Skeletal muscle cell (primary cell): ENCODE measurements around the gene DNAH17.
"Not testable (repeated sequence)": the region's sequence is repeated elsewhere in the genome, so short reads cannot be mapped to it uniquely, and the experiment has no call there.

Source experiments
- DNase-seq: peaks from one replicate; pipeline ENCODE4 v3.0.0-alpha.2; 2010; ENCODE audit warnings: low read depth
- H3K4me3 ChIP-seq: 2 replicates; pipeline ENCODE4 v1.5.1; 2011; ENCODE audit warnings: low read depth, mild to moderate bottlenecking, control low read depth, low read length, moderate library complexity

Gene DNAH17

DNA sequence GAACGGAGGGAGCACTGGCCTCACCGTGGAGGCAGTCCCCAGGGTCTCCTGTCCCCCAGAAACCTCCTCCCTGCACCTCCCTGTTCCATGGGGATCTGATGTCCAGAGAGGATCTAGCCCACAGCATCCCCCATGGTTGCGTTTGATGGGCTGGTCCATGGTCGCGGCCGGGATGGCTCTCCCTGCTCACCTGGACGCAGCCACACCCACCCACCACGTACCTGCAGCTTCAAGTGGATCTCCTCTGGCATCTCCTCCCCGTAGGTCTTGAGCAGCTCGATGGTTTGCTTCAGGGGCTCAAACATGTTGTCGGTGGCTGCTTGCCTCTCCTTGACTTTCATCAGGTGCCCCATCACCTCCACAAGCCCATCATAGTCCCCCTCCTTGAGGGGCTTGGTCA, 47.9 kb downstream of the DNAH17 start:
- no peak for DNase-seq
- no peak overlapping the region for H3K4me3 ChIP-seq

DNA sequence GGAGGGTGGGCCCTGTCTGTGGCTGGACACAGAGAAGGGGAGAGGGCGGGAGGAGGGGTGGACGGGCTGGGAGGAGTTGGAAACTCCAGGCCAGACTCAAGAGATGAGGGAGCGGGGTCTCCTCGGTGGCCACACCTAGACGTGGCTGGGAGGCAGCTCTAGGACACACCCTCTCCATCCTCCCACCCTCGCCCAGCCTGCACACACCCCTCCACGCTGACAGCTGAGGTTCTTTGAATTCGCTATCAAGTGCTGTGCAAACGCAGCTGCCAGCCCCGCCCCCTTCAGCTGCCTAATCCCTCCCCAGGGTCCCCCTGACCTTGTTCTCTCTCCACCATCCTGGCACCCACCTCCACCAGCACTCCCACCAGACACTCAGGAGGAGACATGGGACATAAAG, 48.7 kb downstream of the DNAH17 start:
- no peak for DNase-seq
- no peak overlapping the region for H3K4me3 ChIP-seq

DNA sequence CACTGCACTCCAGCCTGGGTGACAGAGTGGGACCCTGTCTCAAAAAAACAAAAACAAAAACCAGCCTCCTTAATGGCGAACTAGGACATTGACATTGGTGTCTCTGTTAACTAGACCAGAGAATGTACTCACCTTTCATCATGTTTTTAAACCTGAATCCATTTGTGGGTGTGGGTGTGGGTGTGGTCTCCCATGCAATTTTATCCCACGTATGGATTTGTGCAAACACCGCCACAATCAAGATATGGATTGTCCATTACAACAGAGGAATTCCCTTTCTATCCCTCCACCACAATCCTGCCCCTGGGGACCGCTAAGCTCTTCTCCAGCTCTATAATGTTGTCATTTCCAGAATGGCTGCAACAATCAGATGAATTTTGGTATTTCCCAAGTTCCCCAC, 49.9 kb downstream of the DNAH17 start:
- DNase-seq, result no peak
- no peak overlapping the region for H3K4me3 ChIP-seq

DNA sequence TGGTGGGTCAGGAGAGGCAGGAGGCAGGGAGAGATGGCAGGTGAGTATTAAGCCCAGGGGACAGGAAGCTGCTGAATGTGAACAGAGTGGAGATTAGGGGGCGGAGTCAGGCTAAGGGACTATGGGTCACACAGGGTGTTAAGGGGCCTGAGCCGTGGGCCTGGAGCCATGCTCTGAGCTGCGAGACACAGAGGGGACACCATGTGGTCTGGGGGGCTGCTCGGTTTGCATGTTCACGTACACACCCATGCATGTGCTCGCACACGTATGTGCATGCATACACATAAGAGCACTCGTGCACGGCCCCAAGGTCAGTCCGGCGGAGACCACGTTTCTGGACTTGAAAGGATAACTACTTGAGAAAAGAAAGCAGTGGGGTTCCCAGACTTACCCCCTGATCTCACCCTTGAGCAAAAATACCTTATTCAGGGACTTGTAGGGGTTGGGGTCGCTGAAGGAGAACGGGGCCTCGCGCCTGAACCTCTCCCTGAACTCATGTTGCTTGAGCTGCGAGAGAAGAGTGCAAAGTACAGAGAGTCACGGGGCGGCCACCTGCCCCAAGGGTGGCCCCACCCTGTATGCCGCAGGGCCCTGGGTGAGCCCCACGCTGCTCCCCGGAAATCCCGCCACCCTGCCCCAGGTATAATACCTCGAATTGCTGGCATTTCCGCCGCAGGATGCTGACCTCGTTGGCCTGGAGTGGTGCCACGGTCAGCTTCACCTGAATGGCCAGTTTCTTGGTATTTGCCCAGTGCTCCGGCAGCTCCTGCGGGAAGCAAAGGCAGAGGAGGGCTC, 50.8 kb downstream of the DNAH17 start:
- no peak for DNase-seq
- no peak overlapping the region for H3K4me3 ChIP-seq

DNA sequence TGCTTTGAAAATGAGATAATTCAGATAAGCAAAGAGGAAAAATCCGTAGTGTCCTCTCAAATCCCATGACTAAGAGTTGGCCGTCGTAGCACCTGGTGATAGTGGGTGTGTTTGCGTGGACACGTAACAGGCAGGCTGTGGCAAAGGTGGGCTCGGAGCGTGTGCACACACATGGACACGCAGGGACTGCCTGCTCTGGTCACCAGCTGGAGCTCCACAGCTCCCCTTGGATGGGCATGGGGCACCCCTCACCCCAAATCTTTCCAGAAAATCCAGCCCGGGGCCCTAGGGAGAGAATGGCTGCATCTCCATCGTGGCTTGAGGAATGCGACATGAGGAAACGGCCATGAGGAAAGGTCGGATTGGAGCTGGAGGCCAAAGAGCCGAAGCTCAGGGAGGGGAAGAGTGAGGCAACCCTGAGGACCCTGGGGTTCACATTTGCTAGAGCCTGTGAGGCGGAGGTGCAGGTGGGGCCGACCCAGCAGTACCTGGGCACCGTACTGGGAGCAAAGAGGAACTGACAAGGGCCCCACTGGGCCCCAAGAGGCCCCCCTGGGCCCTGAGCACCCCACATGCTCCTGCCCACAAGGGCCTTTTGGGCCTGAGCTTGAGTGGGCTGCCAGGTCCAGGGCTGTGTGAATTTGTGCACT, 51.6 kb downstream of the DNAH17 start:
- H3K4me3 ChIP-seq, result no peak overlapping the region
- no peak for DNase-seq

DNA sequence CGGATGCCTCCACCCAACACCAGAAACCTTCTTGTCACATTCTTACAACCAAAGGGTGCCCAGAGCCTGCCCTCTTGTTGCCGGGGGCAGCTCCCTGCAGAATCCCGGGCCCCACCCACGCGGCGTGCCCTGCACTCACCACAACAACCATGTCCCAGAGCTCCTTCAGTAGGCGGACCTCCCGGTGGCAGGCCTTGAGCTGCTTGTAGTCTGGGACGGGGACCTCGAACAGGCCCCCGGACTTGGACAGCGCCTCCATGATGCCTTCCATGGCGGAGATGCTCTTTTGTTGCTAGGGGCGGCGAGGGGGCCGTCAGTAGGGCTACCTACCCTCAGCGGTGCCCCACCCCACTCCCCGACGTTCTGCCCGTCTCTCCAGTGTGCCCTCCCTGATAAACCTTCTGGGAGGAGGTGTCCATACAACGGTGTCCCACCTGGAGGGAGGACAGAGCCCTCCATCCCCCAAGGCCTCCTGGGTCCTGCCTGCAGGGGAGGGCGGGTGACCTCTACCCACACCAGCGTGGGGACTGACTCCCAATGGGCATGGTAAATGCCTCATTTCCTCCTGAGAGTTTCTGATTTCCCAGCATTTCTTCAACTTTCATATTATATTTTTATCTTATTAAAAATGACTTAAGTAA, 52.2 kb downstream of the DNAH17 start:
- no peak overlapping the region for H3K4me3 ChIP-seq

GRCh38 chr17:78523934-78524655, 53.1 kb downstream of the DNAH17 start:
- no peak for DNase-seq
- H3K4me3 ChIP-seq, result no peak overlapping the region

More for the DNA sequence above, 52.2 kb downstream of the DNAH17 start:
- DNase-seq, result no peak

DNA sequence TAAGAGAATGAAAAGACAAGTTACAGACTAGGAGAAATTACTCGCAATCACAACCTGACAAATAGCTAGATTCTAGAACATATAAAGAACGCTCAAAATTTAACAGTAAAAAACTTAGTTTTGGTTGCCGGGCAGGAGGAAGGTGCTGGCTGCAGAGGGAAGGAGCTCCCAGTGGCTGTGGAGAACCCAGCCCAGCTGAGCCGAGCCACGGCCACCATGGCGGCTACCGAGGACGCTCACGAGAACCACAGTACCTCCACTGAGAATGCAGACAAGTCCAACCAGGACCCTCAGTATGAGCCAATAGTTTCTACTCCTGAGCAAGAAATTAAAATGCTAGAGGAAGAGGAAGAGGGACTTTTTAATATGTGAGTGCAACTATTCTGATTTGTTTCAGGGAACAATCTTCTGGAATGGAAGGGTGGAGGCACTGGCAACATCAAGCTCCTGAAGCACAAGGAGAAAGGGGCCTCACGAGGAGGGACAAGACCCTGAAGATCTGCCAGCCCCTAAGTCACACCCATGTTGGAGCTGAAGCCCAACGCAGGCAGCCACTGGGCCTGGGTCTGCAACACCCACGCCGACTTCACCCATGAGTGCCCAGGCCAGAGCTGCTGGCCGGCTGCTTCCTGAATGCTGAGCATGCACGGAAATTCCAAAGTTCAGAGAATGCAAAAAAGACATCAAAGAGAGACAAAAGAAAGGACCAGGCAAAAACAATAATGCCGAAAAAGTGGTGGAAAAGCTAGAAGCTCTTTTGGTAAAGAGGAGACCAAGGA, 55.0 kb downstream of the DNAH17 start:
- no peak overlapping the region for H3K4me3 ChIP-seq
- DNase-seq, result no peak

DNA sequence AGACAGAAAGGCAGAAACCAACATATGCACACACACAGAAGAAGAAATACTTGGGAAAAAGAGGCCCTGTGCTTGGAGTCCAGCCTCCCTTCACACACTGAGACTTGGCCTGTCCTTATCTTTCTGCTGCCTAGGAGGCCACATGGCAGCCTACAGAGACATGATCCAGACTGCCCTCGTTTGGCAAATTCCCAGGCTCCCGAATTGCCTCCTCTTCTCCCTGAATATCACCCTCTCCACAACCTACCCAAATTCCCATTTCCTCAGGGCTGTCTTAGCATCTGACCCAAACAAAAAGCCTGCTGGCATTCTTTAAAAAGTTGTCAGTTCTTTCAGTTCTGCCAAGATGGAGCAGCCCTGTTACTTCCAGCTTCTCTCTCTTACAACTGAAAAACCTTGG, 59.8 kb downstream of the DNAH17 start:
- H3K4me3 ChIP-seq, result no peak overlapping the region
- DNase-seq, result no peak

DNA sequence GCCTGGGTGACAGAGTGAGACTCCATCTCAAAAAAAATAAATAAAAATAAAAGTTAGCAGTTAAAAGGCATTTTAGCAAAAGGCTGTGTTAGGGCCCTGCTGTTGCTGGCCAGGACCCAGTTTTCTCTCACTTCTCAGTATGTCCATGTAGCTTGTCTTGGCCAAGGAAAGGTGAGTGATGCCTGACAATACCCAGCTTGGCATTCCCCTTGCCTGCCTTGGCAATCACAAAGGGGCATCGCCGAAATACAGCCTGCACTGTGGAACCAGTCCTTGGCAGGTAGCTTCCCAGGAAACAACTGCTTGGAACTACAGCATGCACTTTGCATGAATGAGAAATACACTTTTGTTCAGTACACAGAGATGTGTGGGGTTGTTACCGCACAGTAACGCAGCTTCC, 61.7 kb downstream of the DNAH17 start:
- H3K4me3 ChIP-seq, result no peak overlapping the region
- no peak for DNase-seq

DNA sequence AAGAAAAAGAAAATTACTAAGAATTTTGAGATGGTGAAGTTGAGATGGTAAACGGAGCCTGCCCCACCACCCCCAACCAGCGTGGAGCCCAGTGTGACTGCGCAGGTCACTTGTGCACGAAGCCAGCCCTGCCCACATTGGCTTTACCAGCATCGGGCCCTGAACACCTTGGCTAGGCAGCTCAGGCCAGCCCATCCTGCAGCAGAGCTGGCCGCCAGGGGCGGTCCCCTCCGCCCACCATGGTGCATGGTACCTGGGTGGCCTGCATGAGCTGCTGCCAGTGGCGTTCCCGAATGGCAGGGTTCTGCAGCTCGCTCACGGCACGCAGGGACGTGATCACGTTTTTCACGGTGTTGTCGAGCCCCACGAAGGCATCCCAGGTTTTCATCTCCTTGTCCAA, 62.7 kb downstream of the DNAH17 start:
- no peak overlapping the region for H3K4me3 ChIP-seq
- DNase-seq, result no peak

DNA sequence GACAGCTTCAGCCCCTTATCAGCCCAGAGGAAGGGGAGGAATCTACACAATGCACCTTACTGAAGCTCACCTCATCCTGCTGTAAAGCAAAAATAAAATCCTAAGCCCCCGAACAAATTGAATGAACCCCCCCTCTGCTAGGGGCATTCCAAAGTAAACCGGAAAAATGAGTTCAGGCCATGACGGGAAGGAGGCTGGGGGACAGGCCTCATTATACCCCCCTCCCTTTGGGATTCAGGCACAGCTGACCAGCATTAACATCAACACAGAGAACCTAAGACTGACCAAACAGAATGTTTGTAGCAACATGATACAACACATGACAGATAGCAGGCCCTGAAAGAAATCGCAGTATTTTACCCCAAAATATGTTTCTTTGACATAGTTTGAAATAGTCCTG, 64.2 kb downstream of the DNAH17 start:
- no peak overlapping the region for H3K4me3 ChIP-seq

DNA sequence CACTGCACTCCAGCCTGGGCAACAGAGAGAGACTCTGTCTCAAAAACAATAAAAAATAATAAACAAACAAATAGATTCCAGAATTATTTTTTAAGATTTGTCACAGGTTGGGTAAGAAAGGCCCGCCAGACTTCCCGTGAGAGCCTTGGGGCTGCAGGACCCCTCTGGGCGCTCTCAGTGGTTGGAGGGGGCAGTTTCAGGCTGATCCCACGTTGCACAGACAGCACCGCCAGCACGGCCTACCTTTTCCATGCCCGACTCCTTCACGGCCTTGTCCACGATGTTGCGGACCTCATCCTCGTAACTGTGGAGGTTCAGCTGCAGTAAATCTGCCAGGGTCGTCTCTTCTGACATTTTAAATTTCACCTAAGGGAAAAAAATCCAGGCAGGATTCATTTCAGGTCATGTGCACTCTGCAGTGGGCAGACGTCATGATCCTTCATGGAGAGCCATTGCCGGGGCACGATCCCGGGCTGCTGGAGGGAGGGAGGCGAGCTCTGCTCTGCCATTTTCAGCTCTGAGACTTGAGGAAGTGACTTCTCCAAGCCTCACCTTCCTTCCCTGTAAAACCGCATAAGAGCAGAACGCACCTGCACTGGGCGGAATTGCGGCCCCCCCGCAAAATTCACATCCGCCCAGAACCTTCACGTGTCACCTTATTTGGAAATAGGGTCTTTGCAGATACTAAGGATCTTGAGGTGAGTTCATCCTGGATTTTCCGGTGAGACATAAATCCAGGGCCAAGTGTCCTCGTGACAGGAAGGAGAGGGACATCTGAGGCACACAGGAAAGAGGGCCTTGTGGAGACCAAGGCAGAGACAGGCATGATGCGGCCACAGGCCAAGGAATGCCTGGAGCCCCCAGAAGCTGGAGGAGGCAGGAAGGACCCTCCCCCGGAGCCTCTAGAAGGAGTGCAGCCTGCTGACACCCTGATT, 66.8 kb downstream of the DNAH17 start:
- no peak for DNase-seq
- no peak overlapping the region for H3K4me3 ChIP-seq

More for the DNA sequence above, 64.2 kb downstream of the DNAH17 start:
- no peak for DNase-seq

DNA sequence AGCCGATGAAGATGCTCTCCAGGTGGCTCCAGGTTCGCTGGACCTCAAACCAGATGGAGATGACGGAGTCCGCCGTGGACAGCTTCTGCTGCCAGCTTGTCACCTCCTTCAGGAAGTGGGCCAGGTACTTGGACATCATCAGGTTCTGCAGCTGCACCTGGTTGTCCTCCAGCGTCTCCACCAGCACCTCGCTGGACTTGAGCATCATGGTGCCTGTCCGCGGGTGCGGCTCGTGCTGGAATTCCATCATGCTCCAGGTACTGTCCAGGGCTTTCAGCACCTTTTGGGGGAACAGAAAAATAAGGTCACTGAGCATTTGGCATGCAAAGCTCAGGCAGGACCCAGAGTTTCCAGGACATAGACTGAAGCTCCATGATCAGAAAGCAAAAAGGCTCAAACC, 69.7 kb downstream of the DNAH17 start:
- DNase-seq, result no peak

GRCh38 chr17:78506454-78507309, 70.5 kb downstream of the DNAH17 start:
- H3K4me3 ChIP-seq, result no peak overlapping the region
- DNase-seq, result no peak

More for the DNA sequence above, 69.7 kb downstream of the DNAH17 start:
- no peak overlapping the region for H3K4me3 ChIP-seq

DNA sequence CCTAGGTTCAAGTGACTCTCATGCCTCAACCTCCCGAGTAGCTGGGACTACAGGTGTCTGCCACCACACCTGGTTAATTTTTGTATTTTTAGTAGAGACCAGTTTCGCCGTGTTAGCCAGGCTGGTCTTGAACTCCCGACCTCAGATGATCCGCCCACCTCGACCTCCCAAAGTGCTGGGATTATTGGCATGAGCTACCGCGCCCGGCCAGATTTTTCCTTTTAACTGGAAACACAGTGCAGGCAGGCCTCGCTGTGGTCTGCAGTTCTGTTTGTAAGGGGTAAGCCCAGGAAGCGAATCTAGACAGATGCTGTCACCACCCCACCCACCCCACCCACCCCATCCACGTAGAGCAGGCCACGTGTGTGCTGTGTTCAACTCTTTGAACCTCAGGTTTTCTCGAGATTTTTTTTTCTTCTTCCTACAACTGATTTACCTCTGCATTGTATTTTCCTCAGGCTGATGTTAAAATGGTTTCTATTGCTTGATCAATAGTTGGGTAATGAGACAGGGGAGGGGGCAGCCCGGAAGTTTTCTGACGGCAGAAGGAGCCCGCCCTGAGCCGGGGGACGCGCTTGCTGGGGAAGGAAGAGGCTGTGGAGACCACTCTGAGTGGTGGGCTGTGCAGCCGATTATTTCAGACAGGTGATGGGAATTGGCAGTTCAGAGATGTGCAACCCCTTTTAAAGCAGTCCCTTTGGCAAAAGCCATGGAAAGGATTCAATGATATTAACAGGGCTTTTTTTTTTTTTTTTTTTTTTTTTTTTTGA, 72.9 kb downstream of the DNAH17 start:
- DNase-seq, result no peak
- H3K4me3 ChIP-seq, result no peak overlapping the region

DNA sequence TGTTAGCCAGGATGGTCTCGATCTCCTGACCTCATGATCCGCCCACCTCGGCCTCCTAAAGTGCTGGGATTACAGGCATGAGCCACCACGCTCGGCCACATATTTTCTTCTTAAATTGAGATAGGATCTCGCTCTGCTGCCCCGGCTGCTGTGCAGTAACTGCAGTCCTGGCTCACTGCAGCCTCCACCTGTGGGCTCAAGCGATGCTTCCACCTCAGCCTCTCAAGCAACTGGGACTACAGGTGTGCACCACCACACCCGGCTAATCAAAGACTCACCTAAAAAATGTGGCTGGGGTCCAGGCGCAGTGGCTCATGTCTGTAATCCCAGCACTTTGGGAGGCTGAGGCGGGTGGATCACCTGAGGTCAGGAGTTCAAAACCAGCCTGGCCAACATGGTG, 73.8 kb downstream of the DNAH17 start:
- DNase-seq, H3K4me3 ChIP-seq: not testable (repeated sequence)
